K562 (cell line): ENCODE measurements around the gene CST7. TPM values are rescaled to one million over a fixed set of nuclear protein-coding genes. Genes with fewer than 3 reads are reported as not detected.

Source experiments
- ATAC-seq: fragments of 200-7000 bp; cut with Tn5 transposase; 3 replicates; pipeline ENCODE4 v1.9.1; 2020; ENCODE audit warnings: moderate library complexity
- BruUV-seq: library from RNA; stranded (reverse); fragments of 400-500 nt; replicated peaks from 2 replicates; lab custom pipeline; 2021; lab: Mats Ljungman, UMichigan
- CTCF ChIA-PET: fragments of 300-600 bp; formaldehyde crosslinking; extraction: SDS; loops from one replicate; lab custom pipeline; 2021; ENCODE audit warnings: low intra/inter-chr PET ratio; lab: Yijun Ruan, JAX
- POLR2A ChIA-PET: fragments of 300-600, 350-650 bp; sonication (Branson Sonifier 250); formaldehyde crosslinking; extraction: SDS; loops from one replicate; lab custom pipeline; 2021; ENCODE audit warnings: antibody characterized with exemption, inconsistent platforms; lab: Yijun Ruan, JAX
- DNase-seq, 4 experiments: peaks; one replicate each; pipeline versions ENCODE4 v3.0.0 to v3.0.0-alpha.2; 2011 to 2018; ENCODE audit warnings: low spot score in 3 of 4, mixed read lengths in 3 of 4; ENCODE audit errors: extremely low read depth in 1 of 4
- FAIRE-seq: peaks from 2 replicates; lab custom pipeline; 2011; peaks lifted over from hg19 to GRCh38; lab: Jason Lieb, UNC
- H2AFZ ChIP-seq: 2 replicates; pipeline ENCODE4 v1.6.0; 2011; ENCODE audit warnings: low read depth, low read length, control low read depth, inconsistent platforms
- H3K27ac ChIP-seq: fragments of 200-600 bp; 3 replicates; pipeline ENCODE4 v1.8.0; 2011; ENCODE audit warnings: low read depth, mild to moderate bottlenecking, control low read depth, inconsistent platforms, low read length, moderate library complexity, mixed read lengths; ENCODE audit errors: extremely low read depth
- H3K27me3 ChIP-seq, 2 experiments: fragments of 300-600 bp in 1 of 2; 2 replicates in 1 of 2; 3 replicates in 1 of 2; pipeline versions ENCODE4 v1.6.0 to v1.8.0; 2011; ENCODE audit warnings: inconsistent platforms in 2 of 2, low read length in 2 of 2, mild to moderate bottlenecking in 1 of 2, mixed read lengths in 1 of 2, moderate library complexity in 1 of 2; ENCODE audit not compliant: control insufficient read depth in 2 of 2, insufficient read depth in 2 of 2
- H3K36me3 ChIP-seq: fragments of 300-600 bp; 3 replicates; pipeline ENCODE4 v1.8.0; 2011; ENCODE audit warnings: mild to moderate bottlenecking, low read length, inconsistent platforms; ENCODE audit not compliant: control insufficient read depth, insufficient read depth
- H3K4me1 ChIP-seq, 2 experiments: fragments of 200-600 bp in 1 of 2; replicated peaks in 1 of 2; 2 replicates in 1 of 2; 3 replicates in 1 of 2; pipeline versions ENCODE4 v1.5.1 to v1.8.0; 2011; ENCODE audit warnings: inconsistent platforms in 2 of 2, low read length in 2 of 2, mild to moderate bottlenecking in 1 of 2, mixed read lengths in 1 of 2, moderate library complexity in 1 of 2; ENCODE audit not compliant: control insufficient read depth in 2 of 2, insufficient read depth in 2 of 2
- H3K4me2 ChIP-seq: 2 replicates; pipeline ENCODE4 v1.6.1; 2011; ENCODE audit warnings: low read length, control low read depth, inconsistent platforms, mixed read lengths; ENCODE audit not compliant: insufficient read depth
- H3K4me3 ChIP-seq: fragments of 200-600 bp; sonication (generic), shearing (Covaris generic); 2 replicates; pipeline ENCODE4 v1.5.1; 2016; ENCODE audit warnings: control low read depth, inconsistent platforms
- H3K79me2 ChIP-seq: fragments of 200-600 bp; 3 replicates; pipeline ENCODE4 v1.8.0; 2011; ENCODE audit warnings: low read length, inconsistent platforms; ENCODE audit not compliant: control insufficient read depth, insufficient read depth
- H3K9ac ChIP-seq, 2 experiments: 2 replicates each; pipeline versions ENCODE4 v1.6.0 to v1.6.1; 2011; ENCODE audit warnings: low read depth in 2 of 2, low read length in 2 of 2, control low read depth in 1 of 2, inconsistent platforms in 1 of 2, mild to moderate bottlenecking in 1 of 2, mixed read lengths in 1 of 2; ENCODE audit not compliant: insufficient read depth in 1 of 2
- H3K9me1 ChIP-seq: one replicate; pipeline ENCODE4 v1.6.0; 2011; ENCODE audit warnings: inconsistent platforms, mild to moderate bottlenecking, low read length, moderate library complexity; ENCODE audit not compliant: control insufficient read depth, insufficient read depth
- H3K9me3 ChIP-seq: replicated peaks from 2 replicates; pipeline ENCODE4 v1.5.1; 2011; ENCODE audit warnings: low read depth, low read length, inconsistent platforms; ENCODE audit not compliant: control insufficient read depth, insufficient read depth
- H4K20me1 ChIP-seq: replicated peaks from 2 replicates; pipeline ENCODE4 v1.6.1; 2011; ENCODE audit warnings: low read length, inconsistent platforms, mixed read lengths; ENCODE audit not compliant: control insufficient read depth, insufficient read depth
- CBX5 ChIP-seq: IDR thresholded peaks from 2 replicates; pipeline ENCODE4 v1.6.1; 2014; ENCODE audit warnings: low read depth, borderline replicate concordance
- CTBP1 ChIP-seq: fragments of 450-650 bp; IDR thresholded peaks from 2 replicates; pipeline ENCODE4 v1.6.1; 2016; ENCODE audit warnings: borderline replicate concordance
- EZH2 ChIP-seq: IDR thresholded peaks from 2 replicates; pipeline ENCODE4 v1.6.1; 2012; ENCODE audit warnings: low read depth, mild to moderate bottlenecking, inconsistent platforms, low read length, borderline replicate concordance
- JUND ChIP-seq, 2 experiments: IDR thresholded peaks; 2 replicates in 1 of 2; 3 replicates in 1 of 2; pipeline ENCODE4 v1.6.1; 2011; ENCODE audit warnings: borderline replicate concordance in 2 of 2, low read depth in 2 of 2, low read length in 2 of 2, improper control_type of control experiment in 1 of 2, missing biosample characterization in 1 of 2, missing genetic modification characterization in 1 of 2, missing genetic modification reagents in 1 of 2
- KHSRP ChIP-seq: fragments of 450-650 bp; IDR thresholded peaks from 2 replicates; pipeline ENCODE4 v1.6.1; 2017
- MAFG ChIP-seq: fragments of 450-650 bp; conservative IDR thresholded peaks from 2 replicates; pipeline ENCODE4 v1.6.1; 2016; ENCODE audit warnings: missing genetic modification characterization, missing compliant biosample characterization
- MCM7 ChIP-seq, 2 experiments: fragments of 450-650 bp; IDR thresholded peaks; 2 replicates each; pipeline ENCODE4 v1.6.1; 2016 to 2018
- SAFB ChIP-seq: fragments of 200-400 bp; formaldehyde crosslinking; IDR thresholded peaks from 2 replicates; pipeline ENCODE4 v1.6.1; 2017; ENCODE audit warnings: low read depth, low read length, borderline replicate concordance
- SIRT6 ChIP-seq: IDR thresholded peaks from one replicate; pipeline ENCODE4 v1.6.1; 2012; ENCODE audit warnings: low read depth, mild to moderate bottlenecking, control low read depth, inconsistent platforms, low read length, moderate library complexity
- SMAD2 ChIP-seq: fragments of 150-350 bp; IDR thresholded peaks from 2 replicates; pipeline ENCODE4 v1.6.1; 2014; ENCODE audit warnings: low read depth, mild to moderate bottlenecking, low read length
- U2AF2 ChIP-seq: fragments of 200-400 bp; formaldehyde crosslinking; optimal IDR thresholded peaks from 2 replicates; pipeline ENCODE3; 2017; ENCODE audit warnings: low read depth, mild to moderate bottlenecking, low read length
- ZNF143 ChIP-seq: sonication (generic); formaldehyde crosslinking; IDR thresholded peaks from 2 replicates; pipeline ENCODE4 v1.9.0; 2022; ENCODE audit warnings: mild to moderate bottlenecking, missing genetic modification reagents
- ZNF165 ChIP-seq: fragments of 250-450 bp; sonication (Bioruptor Pico); IDR thresholded peaks from 2 replicates; pipeline ENCODE4 v1.4.0; 2020; ENCODE audit warnings: borderline replicate concordance
- ZNF644 ChIP-seq: fragments of 200-800 bp; sonication (Bioruptor generic); IDR thresholded peaks from 2 replicates; pipeline ENCODE4 v1.6.1; 2016; ENCODE audit warnings: low read depth, missing genetic modification characterization, missing compliant biosample characterization
- ZNF79 ChIP-seq: fragments of 250-450 bp; sonication (Bioruptor Pico); IDR thresholded peaks from 2 replicates; pipeline ENCODE4 v1.4.0; 2020; ENCODE audit warnings: low read depth, mild to moderate bottlenecking, moderate library complexity
- ZSCAN29 ChIP-seq: fragments of 450-650 bp; IDR thresholded peaks from 2 replicates; pipeline ENCODE4 v1.6.1; 2017
- ZSCAN32 ChIP-seq: fragments of 450-650 bp; formaldehyde crosslinking; IDR thresholded peaks from 2 replicates; pipeline ENCODE4 v1.4.0; 2020; ENCODE audit warnings: mild to moderate bottlenecking, moderate library complexity
- WGBS: fragments of 100-300 bp; shearing (Covaris generic); methylation state at CpG from one replicate; pipeline ENCODE4 v1.1.6; 2016; ENCODE audit warnings: low coverage, mixed read lengths; ENCODE audit not compliant: insufficient coverage; ENCODE audit errors: missing lambda C conversion rate; 5-methylcytosine and 5-hydroxymethylcytosine counted together
- in situ Hi-C: fragments of 300-500 bp; cut with MboI; formaldehyde crosslinking; loops from 4 replicates; pipeline ENCODE4 v1.15.0; 2018; ENCODE audit warnings: inconsistent platforms, mixed read lengths
- intact Hi-C: fragments of 100-400 bp; cut with micrococcal nuclease; formaldehyde crosslinking; loops from 2 replicates; pipeline ENCODE4 v1.14.2; 2022
- polyA plus RNA-seq, 8 experiments: library from polyadenylated mRNA; depleted of rRNA in 4 of 8; stranded (reverse) in 5 of 8; unstranded in 3 of 8; fragments of >200 nt; fragmentation: Nextera tagmentation in 2 of 8; fragmentation: Illumina TruSeq in 1 of 8; extraction: Ambion mirVana in 2 of 8; extraction: Trizol in 1 of 8; gene quantifications; 2 replicates each; pipeline versions ENCODE4 v1.2.1 to v1.2.3, GENCODE V29; 2011 to 2014; ENCODE audit warnings: inconsistent platforms in 1 of 8, missing spikeins in 1 of 8
- total RNA-seq, 7 experiments: library from RNA; depleted of rRNA in 6 of 7; stranded (reverse); fragments of >200 nt in 6 of 7; fragmentation: Illumina TruSeq in 2 of 7; extraction: Trizol in 2 of 7; gene quantifications; 2 replicates each; pipeline versions ENCODE4 v1.2.1 to v1.2.3, GENCODE V29; 2011 to 2021; ENCODE audit warnings: low replicate concordance in 1 of 7
- TF ChIP-seq, protein P1 (sequence below): IDR thresholded peaks from 2 replicates; pipeline ENCODE4 v1.6.1; 2016; ENCODE audit warnings: missing genetic modification characterization, missing compliant biosample characterization
- TF ChIP-seq, protein P2 (sequence below): fragments of 450-650 bp; IDR thresholded peaks from 2 replicates; pipeline ENCODE4 v1.6.1; 2016

Gene CST7
- total and polyA plus RNA-seq, 9 of the 15 experiments (the other 6 are each of a cell fraction or from before 2014, with no cell fraction given) = not detected

DNA sequence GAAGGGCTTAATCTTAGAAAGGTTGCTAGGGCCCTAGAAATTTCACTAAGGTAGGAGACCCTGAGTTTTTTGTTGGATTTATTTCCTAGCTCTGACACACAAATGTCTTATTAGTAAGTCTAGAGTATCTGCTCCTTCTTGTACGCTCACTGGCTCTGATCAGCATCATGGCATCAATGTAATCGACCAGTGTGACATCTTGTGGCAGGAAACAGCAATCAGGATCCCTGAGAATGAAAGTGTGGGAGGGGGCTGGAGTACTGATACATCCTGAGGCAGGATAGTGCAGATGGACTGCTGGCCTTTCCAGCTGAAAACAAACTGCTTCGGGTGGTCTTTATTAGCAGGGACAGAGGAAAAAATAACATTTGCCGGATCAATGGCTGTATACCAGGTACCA, 10.0 kb upstream of the CST7 start:
- WGBS = 0% methylated on average over 4 of the region's 4 CpGs
- intact Hi-C loops = no loop called here
- FAIRE-seq = no peak
- Histone ChIP-seq H3K4me2 (no peak overlapping the region), H3K27me3 (no peaks in the 10 kb centered on the region), H3K27ac (no peak overlapping the region), H4K20me1 (no peaks in the 10 kb centered on the region), H2AFZ (no peak overlapping the region), H3K79me2 (no peaks in the 10 kb centered on the region), H3K9ac (no peak overlapping the region)
- ATAC-seq = no peak
- POLR2A ChIA-PET = interaction anchor here (0.6 kb wide), 1 partner anchor 13 kb away, joined by 3 read pairs; no protein-coding TSS in a partner anchor
- BruUV-seq = no TSS peak
- TF ChIP-seq CBX5 (no peak), ZSCAN32 (CRISPR knock-in tag) (no peak), ZSCAN29 (no peak), SAFB (no peak), ZNF79 (CRISPR knock-in tag) (no peak), ZNF644 (no peak), EZH2 (no peak), SIRT6 (no peak), CTBP1 (no peak), MCM7 (IDR thresholded peaks at IDR 0.05) (no peak), ZNF165 (CRISPR knock-in tag) (no peak), MAFG (tag) (no peak), SMAD2 (no peak), U2AF2 (no peak), KHSRP (no peak), ZNF143 (CRISPR knock-in tag) (no peak), JUND (IDR thresholded peaks at IDR 0.05; ENCODE audit: borderline replicate concordance, low read depth, low read length) (no peak), JUND (tag; IDR thresholded peaks at IDR 0.05; ENCODE audit: borderline replicate concordance, low read depth, low read length) (no peak)
- TF ChIP-seq, protein P1, sequence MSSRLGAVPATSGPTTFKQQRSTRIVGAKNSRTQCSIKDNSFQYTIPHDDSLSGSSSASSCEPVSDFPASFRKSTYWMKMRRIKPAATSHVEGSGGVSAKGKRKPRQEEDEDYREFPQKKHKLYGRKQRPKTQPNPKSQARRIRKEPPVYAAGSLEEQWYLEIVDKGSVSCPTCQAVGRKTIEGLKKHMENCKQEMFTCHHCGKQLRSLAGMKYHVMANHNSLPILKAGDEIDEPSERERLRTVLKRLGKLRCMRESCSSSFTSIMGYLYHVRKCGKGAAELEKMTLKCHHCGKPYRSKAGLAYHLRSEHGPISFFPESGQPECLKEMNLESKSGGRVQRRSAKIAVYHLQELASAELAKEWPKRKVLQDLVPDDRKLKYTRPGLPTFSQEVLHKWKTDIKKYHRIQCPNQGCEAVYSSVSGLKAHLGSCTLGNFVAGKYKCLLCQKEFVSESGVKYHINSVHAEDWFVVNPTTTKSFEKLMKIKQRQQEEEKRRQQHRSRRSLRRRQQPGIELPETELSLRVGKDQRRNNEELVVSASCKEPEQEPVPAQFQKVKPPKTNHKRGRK = no peak
- TF ChIP-seq, protein P2, sequence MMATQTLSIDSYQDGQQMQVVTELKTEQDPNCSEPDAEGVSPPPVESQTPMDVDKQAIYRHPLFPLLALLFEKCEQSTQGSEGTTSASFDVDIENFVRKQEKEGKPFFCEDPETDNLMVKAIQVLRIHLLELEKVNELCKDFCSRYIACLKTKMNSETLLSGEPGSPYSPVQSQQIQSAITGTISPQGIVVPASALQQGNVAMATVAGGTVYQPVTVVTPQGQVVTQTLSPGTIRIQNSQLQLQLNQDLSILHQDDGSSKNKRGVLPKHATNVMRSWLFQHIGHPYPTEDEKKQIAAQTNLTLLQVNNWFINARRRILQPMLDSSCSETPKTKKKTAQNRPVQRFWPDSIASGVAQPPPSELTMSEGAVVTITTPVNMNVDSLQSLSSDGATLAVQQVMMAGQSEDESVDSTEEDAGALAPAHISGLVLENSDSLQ = no peak
- TF ChIP-seq, all 486 proteins: peak for 0
- Histone ChIP-seq H3K4me1 (no peaks in the 10 kb centered on the region), H3K36me3 (no peaks in the 10 kb centered on the region), H3K9me3 (no peaks in the 10 kb centered on the region), H3K4me3 (no peak overlapping the region), H3K9me1 (no peaks in the 10 kb centered on the region)
- no peak for DNase-seq
- in situ Hi-C loops = no loop called here
- CTCF ChIA-PET = no interaction called here
